Subcutaneous abdominal adipose tissue (tissue), 5 donors: ENCODE data around the gene SLC2A8.

Experiments used
- H3K27ac ChIP-seq: one replicate; pipeline ENCODE4 v1.7.0; 2013; ENCODE audit warnings: low read depth, mild to moderate bottlenecking, inconsistent platforms, low read length, moderate library complexity
- H3K27me3 ChIP-seq, 5 donors: one replicate each; pipeline ENCODE4 v1.7.0; 2013; ENCODE audit warnings: low read length in 5 of 5, inconsistent platforms in 1 of 5; ENCODE audit not compliant: control insufficient read depth in 5 of 5, insufficient read depth in 4 of 5
- H3K36me3 ChIP-seq, 5 donors: one replicate each; pipeline ENCODE4 v1.7.0; 2013; ENCODE audit warnings: low read length in 5 of 5; ENCODE audit not compliant: control insufficient read depth in 5 of 5, insufficient read depth in 5 of 5
- H3K4me1 ChIP-seq, 5 donors: one replicate each; pipeline ENCODE4 v1.7.0; 2013; ENCODE audit warnings: low read length in 5 of 5, mild to moderate bottlenecking in 3 of 5, moderate library complexity in 1 of 5; ENCODE audit not compliant: control insufficient read depth in 5 of 5, insufficient read depth in 5 of 5
- H3K4me3 ChIP-seq, 5 donors: one replicate each; pipeline ENCODE4 v1.7.0; 2013; ENCODE audit warnings: low read length in 5 of 5, low read depth in 1 of 5
- H3K9ac ChIP-seq, 5 donors: one replicate each; pipeline ENCODE4 v1.7.0; 2013; ENCODE audit warnings: low read length in 5 of 5, mild to moderate bottlenecking in 4 of 5, moderate library complexity in 3 of 5
- H3K9me3 ChIP-seq, 5 donors: one replicate each; pipeline ENCODE4 v1.7.0; 2013; ENCODE audit warnings: low read length in 5 of 5; ENCODE audit not compliant: control insufficient read depth in 5 of 5
- donor health status: healthy.
- donor health status: healthy.
- donor health status: healthy.
- donor health status: healthy.
- donor health status: healthy.

The SLC2A8 gene

DNA sequence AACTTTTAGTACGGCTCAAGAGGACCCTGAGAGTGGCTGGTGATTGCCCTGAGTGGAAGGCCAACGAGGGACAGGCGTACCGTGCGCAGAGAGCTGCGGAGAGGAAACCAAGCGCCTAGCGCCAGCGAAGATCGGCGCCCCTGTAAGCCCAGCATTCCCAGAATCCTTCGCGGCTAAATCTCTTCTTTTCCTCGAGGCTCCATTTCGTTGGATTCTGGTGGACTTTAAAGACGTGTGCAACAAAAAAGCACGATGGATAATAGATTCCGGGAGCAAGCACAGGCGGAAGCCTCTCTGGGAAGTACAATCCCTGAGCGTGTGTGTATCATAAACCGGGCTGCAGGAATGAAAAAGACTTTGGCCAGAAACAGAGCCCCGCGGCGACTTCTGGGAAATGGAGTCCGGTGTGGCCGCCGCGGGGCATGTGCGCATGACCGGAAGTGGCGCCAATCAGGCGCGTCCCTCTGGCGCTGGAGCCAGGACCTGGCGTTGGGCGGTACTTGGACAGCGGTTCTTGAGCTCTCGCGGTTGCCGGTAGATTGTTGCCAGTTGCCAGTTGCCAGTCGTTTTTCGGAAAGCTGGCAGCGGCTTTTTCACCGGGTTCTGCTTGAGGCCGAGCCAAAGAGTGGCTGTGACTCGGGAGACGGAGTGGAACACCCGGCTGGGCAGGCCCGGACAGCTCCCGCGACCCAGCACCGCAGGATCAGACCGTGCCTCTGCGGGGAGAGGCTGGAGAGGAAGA lies 27.1 kb downstream of the SLC2A8 start, which contains the start of gene ZNF79:
TSS of gene ZNF79 (plus strand) at position 449 of the 742 bp plus-strand sequence. CDS start 406 bp downstream, outside the sequence.
- Histone ChIP-seq H3K9ac (peak within 1 kb of the TSS; percentile 90 to 98 (median 95)), H3K4me3 (peak within 1 kb of the TSS; percentile 80 to 95 (median 88)), H3K27ac (peak within 1 kb of the TSS; percentile 91), H3K27me3 (no peaks in the 10 kb centered on the region), H3K36me3 (peaks cover 0 to 10% (median 8%) of the 10 kb centered on the region in 5 donors), H3K4me1 (peaks cover 8 to 37% (median 31%) of the 10 kb centered on the region in 5 donors), H3K9me3 (no peaks in the 10 kb centered on the region)

- peaks cover 8 to 34% (median 31%) of the 10 kb centered on the region in 5 donors for H3K4me1 ChIP-seq
- H3K9ac ChIP-seq = peak overlapping the region; percentile 90 to 98 (median 95)
- peak overlapping the region; percentile 80 to 95 (median 88) for H3K4me3 ChIP-seq
- H3K27me3 ChIP-seq = no peaks in the 10 kb centered on the region
- H3K36me3 ChIP-seq = peaks cover 0 to 15% (median 10%) of the 10 kb centered on the region in 5 donors
- no peaks in the 10 kb centered on the region for H3K9me3 ChIP-seq
- H3K27ac ChIP-seq = peak overlapping the region; percentile 91
Observed at GRCh38 chr9:127424676-127424999, 27.7 kb downstream of the SLC2A8 start.

DNA sequence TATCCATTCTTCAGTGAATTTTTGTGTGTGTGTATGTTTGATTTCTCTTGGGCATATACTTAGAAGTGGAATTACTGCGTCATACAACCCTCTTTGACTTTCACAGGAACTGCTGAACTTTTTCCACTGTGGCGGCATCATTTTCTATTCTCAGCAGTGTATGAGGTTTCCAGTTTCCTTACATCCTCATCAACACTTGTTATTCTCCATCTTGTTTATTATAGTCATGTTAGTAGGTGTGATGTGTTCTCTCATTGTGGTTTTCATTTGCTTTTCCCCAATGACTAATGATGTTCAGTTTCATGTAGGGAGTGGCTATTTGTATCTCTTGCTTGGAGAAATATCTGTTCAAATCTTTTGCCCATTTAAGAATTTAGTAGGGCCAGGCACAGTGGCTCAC lies 29.8 kb downstream of the SLC2A8 start:
- H3K36me3 ChIP-seq = peaks cover 0 to 27% (median 23%) of the 10 kb centered on the region in 5 donors
- H3K27ac ChIP-seq = no peak overlapping the region
- H3K9me3 ChIP-seq = no peaks in the 10 kb centered on the region
- no peak overlapping the region for H3K4me3 ChIP-seq
- H3K4me1 ChIP-seq = peaks cover 8 to 34% (median 31%) of the 10 kb centered on the region in 5 donors
- H3K27me3 ChIP-seq = no peaks in the 10 kb centered on the region
- no peak overlapping the region for H3K9ac ChIP-seq

GRCh38 chr9:127428348-127428747 lies 31.4 kb downstream of the SLC2A8 start:
- Histone ChIP-seq H3K9me3 (no peaks in the 10 kb centered on the region), H3K27me3 (no peaks in the 10 kb centered on the region), H3K4me3 (no peak overlapping the region), H3K27ac (no peak overlapping the region), H3K9ac (no peak overlapping the region), H3K4me1 (peaks cover 5 to 21% (median 19%) of the 10 kb centered on the region in 5 donors), H3K36me3 (peaks cover under 1 to 32% (median 25%) of the 10 kb centered on the region in 5 donors)

DNA sequence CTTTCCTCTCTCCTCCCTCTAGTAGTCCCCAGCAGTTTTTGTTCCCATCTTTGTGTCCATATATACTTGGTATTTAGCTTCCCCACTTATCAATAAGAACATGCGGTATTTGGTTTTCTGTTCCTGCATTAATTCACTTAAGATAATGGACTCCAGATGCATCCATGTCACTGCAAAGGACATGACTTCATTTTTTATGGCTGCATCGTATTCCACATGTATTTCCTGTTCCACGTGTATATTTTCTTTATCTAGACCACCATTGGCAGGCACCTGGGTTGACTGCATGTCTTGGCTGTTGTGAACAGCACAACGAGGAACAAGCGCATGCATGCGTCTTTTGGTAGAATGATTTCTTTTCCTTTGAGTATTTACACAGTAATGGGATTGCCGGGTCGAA lies 33.4 kb downstream of the SLC2A8 start:
- H3K4me1 ChIP-seq = peaks cover 0 to 6% (median 5%) of the 10 kb centered on the region in 5 donors
- H3K27me3 ChIP-seq = no peaks in the 10 kb centered on the region
- H3K36me3 ChIP-seq = peaks cover 12 to 53% (median 41%) of the 10 kb centered on the region in 5 donors
- no peaks in the 10 kb centered on the region for H3K9me3 ChIP-seq
- H3K27ac ChIP-seq = no peak overlapping the region
- H3K9ac ChIP-seq = no peak overlapping the region
- H3K4me3 ChIP-seq = no peak overlapping the region

GRCh38 chr9:127437497-127438264 lies 40.7 kb downstream of the SLC2A8 start:
- no peak overlapping the region for H3K4me3 ChIP-seq
- H3K9ac ChIP-seq = no peak overlapping the region
- H3K27ac ChIP-seq = no peak overlapping the region
- H3K36me3 ChIP-seq = peaks cover 12 to 90% (median 79%) of the 10 kb centered on the region in 5 donors
- no peaks in the 10 kb centered on the region for H3K9me3 ChIP-seq
- no peaks in the 10 kb centered on the region for H3K27me3 ChIP-seq
- H3K4me1 ChIP-seq = no peaks in the 10 kb centered on the region

GRCh38 chr9:127438394-127438793 lies 41.4 kb downstream of the SLC2A8 start:
- H3K36me3 ChIP-seq = peaks cover 11 to 89% (median 80%) of the 10 kb centered on the region in 5 donors
- H3K4me3 ChIP-seq = no peak overlapping the region
- no peak overlapping the region for H3K27ac ChIP-seq
- H3K4me1 ChIP-seq = no peaks in the 10 kb centered on the region
- no peaks in the 10 kb centered on the region for H3K9me3 ChIP-seq
- no peak overlapping the region for H3K9ac ChIP-seq
- no peaks in the 10 kb centered on the region for H3K27me3 ChIP-seq

DNA sequence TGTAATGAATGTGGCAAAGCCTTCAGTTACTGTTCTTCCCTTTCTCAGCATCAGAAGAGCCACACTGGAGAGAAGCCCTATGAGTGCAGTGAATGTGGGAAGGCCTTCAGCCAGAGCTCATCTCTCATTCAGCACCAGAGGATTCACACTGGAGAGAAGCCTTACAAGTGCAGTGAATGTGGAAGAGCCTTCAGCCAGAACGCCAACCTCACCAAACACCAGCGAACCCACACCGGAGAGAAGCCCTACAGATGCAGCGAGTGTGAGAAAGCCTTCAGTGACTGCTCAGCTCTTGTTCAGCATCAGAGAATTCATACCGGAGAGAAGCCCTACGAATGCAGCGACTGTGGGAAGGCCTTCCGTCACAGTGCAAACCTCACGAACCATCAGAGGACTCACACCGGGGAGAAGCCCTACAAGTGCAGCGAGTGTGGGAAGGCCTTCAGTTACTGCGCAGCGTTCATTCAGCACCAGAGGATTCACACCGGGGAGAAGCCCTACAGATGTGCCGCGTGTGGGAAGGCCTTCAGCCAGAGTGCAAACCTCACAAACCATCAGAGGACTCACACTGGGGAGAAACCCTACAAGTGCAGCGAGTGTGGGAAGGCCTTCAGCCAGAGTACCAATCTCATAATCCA lies 47.4 kb downstream of the SLC2A8 start:
- H3K27ac ChIP-seq = no peak overlapping the region
- H3K36me3 ChIP-seq = peaks cover 10 to 87% (median 78%) of the 10 kb centered on the region in 5 donors

GRCh38 chr9:127444921-127445850 lies 48.2 kb downstream of the SLC2A8 start:
- Histone ChIP-seq H3K36me3 (peaks cover 10 to 84% (median 77%) of the 10 kb centered on the region in 5 donors), H3K4me3 (no peak overlapping the region), H3K9ac (no peak overlapping the region), H3K9me3 (peaks cover 0 to 13% (median 10%) of the 10 kb centered on the region in 5 donors), H3K27me3 (no peaks in the 10 kb centered on the region), H3K27ac (no peak overlapping the region), H3K4me1 (peaks cover 5 to 23% (median 20%) of the 10 kb centered on the region in 5 donors)

More for the DNA sequence above, 47.4 kb downstream of the SLC2A8 start:
- Histone ChIP-seq H3K27me3 (no peaks in the 10 kb centered on the region), H3K4me3 (no peak overlapping the region), H3K9ac (no peak overlapping the region), H3K9me3 (peaks cover 0 to 13% (median 10%) of the 10 kb centered on the region in 5 donors), H3K4me1 (peaks cover 0 to 16% (median 12%) of the 10 kb centered on the region in 5 donors)
